Peyer's patch (tissue), 4 donors: ENCODE measurements around the gene AAR2. TPM values are rescaled to one million over a fixed set of nuclear protein-coding genes. Genes with fewer than 3 reads are reported as not detected.

Experiments used
- DNase-seq, 3 donors: peaks; one replicate each; pipeline ENCODE4 v3.0.0-alpha.2; 2017 to 2019
- H3K27ac ChIP-seq, 4 donors: fragments of 200-600 bp; sonication (generic); one replicate each; pipeline ENCODE4 v1.5.1; 2016 to 2019
- H3K27me3 ChIP-seq, 2 donors: fragments of 200-600 bp; sonication (generic); one replicate each; pipeline ENCODE4 v1.5.1; 2019
- H3K36me3 ChIP-seq, 3 donors: fragments of 200-600 bp; sonication (generic); one replicate each; pipeline ENCODE4 v1.5.1; 2016 to 2019
- H3K4me1 ChIP-seq, 4 donors: fragments of 200-600 bp; sonication (generic); one replicate each; pipeline ENCODE4 v1.5.1; 2016 to 2019
- H3K4me3 ChIP-seq, 4 donors: fragments of 200-600 bp; sonication (generic); 1 replicate in 3 of 4; 2 replicates in 1 of 4; pipeline ENCODE4 v1.5.1; 2016 to 2019; ENCODE audit warnings: mild to moderate bottlenecking in 1 of 4
- H3K9me3 ChIP-seq, 4 donors: fragments of 200-600 bp; sonication (generic); one replicate each; pipeline ENCODE4 v1.5.1; 2016 to 2019; ENCODE audit warnings: mild to moderate bottlenecking in 1 of 4
- POLR2A ChIP-seq, 2 donors: fragments of 450-650 bp; IDR thresholded peaks; one replicate each; pipeline ENCODE4 v1.5.1; 2017; ENCODE audit warnings: antibody characterized with exemption in 2 of 2, mild to moderate bottlenecking in 2 of 2, moderate library complexity in 2 of 2
- total RNA-seq, 4 donors: library from RNA; depleted of rRNA; stranded (reverse); fragments of >200 nt; gene quantifications; one replicate each; pipeline ENCODE4 v1.1.0, GENCODE V29; 2016
- TF ChIP-seq, protein P1 (sequence below), 6 experiments: fragments of 450-650 bp in 4 of 6; fragments of 200-600 bp in 2 of 6; sonication (generic) in 1 of 6; IDR thresholded peaks; one replicate each; pipeline ENCODE4 v1.5.1; 2017 to 2019; ENCODE audit warnings: antibody characterized with exemption in 6 of 6, mild to moderate bottlenecking in 3 of 6, moderate library complexity in 1 of 6

The AAR2 gene
- total RNA-seq, 4 donors from 2014 or later = 17.3 to 30.3 (median 29.5) TPM

DNA sequence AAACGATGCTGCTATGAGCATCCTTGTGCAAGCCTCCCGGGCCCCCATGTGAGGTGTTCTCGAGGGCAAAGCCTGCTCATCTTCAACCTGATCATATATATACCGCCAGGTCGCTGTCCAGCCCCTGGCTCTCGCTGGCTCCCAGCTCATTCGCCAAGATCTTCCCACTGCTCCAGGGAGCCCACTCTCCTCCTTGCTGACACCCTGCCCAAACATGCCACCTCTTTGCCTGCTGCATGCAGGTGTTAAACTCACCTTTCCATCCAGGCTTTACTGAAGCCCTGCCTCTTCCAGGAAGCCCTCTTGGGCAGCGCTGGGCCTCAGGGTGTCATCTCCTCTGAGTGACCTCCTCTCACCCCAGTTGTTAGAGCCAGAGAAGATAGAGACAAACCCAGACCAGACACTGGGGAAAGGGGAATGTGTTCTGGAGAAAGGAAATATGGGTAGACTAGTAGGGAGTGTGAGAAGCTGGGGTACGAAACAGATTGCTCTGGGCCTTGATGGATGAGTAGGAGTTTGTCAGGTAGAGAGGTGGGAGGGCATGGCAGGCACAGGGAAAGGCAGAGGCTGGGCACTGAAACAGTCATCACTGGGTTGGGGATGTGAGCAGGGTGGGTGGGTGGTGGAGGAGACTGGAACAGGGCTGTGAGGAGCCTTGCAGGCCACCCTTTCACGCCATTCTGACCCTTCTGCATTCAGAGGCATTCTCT lies 68.7 kb downstream of the AAR2 start:
- Histone ChIP-seq H3K27me3 (peaks cover 0 to 32% of the 10 kb centered on the region in 2 donors), H3K9me3 (no peaks in the 10 kb centered on the region), H3K4me1 (peaks cover 0 to 13% (median 10%) of the 10 kb centered on the region in 4 donors), H3K4me3 (no peak overlapping the region), H3K36me3 (no peaks in the 10 kb centered on the region), H3K27ac (no peak overlapping the region)
- TF ChIP-seq, protein P1, sequence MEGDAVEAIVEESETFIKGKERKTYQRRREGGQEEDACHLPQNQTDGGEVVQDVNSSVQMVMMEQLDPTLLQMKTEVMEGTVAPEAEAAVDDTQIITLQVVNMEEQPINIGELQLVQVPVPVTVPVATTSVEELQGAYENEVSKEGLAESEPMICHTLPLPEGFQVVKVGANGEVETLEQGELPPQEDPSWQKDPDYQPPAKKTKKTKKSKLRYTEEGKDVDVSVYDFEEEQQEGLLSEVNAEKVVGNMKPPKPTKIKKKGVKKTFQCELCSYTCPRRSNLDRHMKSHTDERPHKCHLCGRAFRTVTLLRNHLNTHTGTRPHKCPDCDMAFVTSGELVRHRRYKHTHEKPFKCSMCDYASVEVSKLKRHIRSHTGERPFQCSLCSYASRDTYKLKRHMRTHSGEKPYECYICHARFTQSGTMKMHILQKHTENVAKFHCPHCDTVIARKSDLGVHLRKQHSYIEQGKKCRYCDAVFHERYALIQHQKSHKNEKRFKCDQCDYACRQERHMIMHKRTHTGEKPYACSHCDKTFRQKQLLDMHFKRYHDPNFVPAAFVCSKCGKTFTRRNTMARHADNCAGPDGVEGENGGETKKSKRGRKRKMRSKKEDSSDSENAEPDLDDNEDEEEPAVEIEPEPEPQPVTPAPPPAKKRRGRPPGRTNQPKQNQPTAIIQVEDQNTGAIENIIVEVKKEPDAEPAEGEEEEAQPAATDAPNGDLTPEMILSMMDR (IDR thresholded peaks at IDR 0.05) = no peak
- no peak for TF ChIP-seq POLR2A (IDR thresholded peaks at IDR 0.05)
- DNase-seq = no peak

DNA sequence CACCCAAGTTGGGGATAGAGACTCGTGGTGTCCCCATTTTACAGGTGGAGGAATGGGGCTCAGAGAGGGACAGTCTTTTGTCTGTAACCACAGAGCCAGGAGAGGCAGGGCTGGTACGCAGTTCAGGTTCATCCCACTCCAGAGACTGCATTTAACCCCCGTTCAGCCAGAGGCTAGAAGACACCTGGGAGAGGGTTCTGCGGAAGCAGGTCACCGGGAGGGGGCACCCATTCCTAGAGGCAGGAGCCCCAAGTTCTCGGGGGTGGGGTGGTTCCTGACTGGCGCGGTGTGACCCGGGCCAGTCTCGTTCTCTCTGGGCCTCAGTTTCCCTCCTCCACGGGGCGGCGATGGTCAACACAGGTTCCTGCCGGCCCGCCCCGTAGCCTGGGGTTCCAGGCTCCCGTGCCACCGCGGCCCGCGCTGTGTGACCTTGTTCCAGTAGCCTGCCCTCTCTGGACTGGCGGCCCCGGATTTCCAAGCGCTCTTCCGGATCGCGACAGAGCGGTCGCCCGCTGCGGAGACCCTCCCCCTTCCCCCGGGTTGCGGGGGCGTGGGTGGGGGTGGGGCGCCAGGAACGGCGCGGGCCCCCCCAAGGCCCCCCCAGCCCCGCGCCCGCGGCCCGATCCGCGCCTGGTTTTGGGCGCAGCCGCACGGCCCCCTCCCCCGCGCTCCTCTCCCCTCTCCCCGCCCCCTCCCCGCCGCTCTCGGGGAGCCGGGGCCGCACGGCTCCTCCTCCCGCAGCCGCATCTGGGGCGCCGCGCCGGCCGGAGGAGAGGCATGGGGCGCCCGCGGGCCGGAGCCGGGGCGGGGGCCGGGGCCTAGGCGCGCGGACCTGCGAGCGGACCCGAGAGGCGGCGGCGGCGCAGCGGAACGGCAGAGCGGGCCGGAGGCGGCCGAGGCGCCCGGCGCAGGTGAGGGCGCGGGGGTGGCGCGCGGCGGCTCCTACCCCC lies 69.6 kb downstream of the AAR2 start, which contains the start of gene DLGAP4:
Gene DLGAP4, plus strand, starts transcription at position 738 of the 950 bp plus-strand sequence. CDS start 125,379 bp downstream, outside the sequence.
- no peak for TF ChIP-seq POLR2A (IDR thresholded peaks at IDR 0.05)
- TF ChIP-seq, protein P1 (IDR thresholded peaks at IDR 0.05) = no peak
- DNase-seq = no peak
- Histone ChIP-seq H3K9me3 (no peaks in the 10 kb centered on the region), H3K27me3 (peaks cover 0 to 32% of the 10 kb centered on the region in 2 donors), H3K4me1 (peaks cover 0 to 13% (median 10%) of the 10 kb centered on the region in 4 donors), H3K27ac (no peak within 1 kb of the TSS), H3K36me3 (no peaks in the 10 kb centered on the region), H3K4me3 (peak within 1 kb of the TSS in 3 of 4 donors; percentile 30 to 39 (median 36))

Other genes with a start within 250 kb of the AAR2 start
- gene EPB41L1, start 81.7 kb upstream of the AAR2 start, total RNA-seq = 100 to 1,000 TPM in 1 of 4 donors, 10 to 100 TPM in 3; 23.1 to 104 (median 57.2) TPM
- gene DLGAP4, start 69.9 kb downstream of the AAR2 start, total RNA-seq = 10 to 100 TPM; 44.5 to 70.1 (median 59.0) TPM